Glutamatergic neuron (in vitro differentiated cells): ENCODE measurements around the gene THSD7B. TPM values are rescaled to one million over a fixed set of nuclear protein-coding genes. Genes with fewer than 3 reads are reported as not detected.

ENCODE experiments used
- DNase-seq: peaks from one replicate; pipeline ENCODE4 v3.0.0; 2022
- H3K27ac Mint-ChIP-seq: one replicate; pipeline ENCODE4 v1.8.0; 2020; ENCODE audit warnings: mild to moderate bottlenecking, mixed read lengths, inconsistent platforms; ENCODE audit not compliant: unreplicated experiment
- H3K27me3 Mint-ChIP-seq: one replicate; pipeline ENCODE4 v1.8.0; 2020; ENCODE audit warnings: mild to moderate bottlenecking, moderate library complexity, mixed read lengths, inconsistent platforms; ENCODE audit not compliant: unreplicated experiment
- H3K36me3 Mint-ChIP-seq: one replicate; pipeline ENCODE4 v1.8.0; 2020; ENCODE audit warnings: mild to moderate bottlenecking, mixed read lengths, inconsistent platforms; ENCODE audit not compliant: unreplicated experiment
- H3K4me1 Mint-ChIP-seq: one replicate; pipeline ENCODE4 v1.8.0; 2020; ENCODE audit warnings: mild to moderate bottlenecking, low read depth, mixed read lengths, inconsistent platforms; ENCODE audit not compliant: unreplicated experiment
- H3K4me3 Mint-ChIP-seq: one replicate; pipeline ENCODE4 v1.8.0; 2020; ENCODE audit warnings: mild to moderate bottlenecking, mixed read lengths, inconsistent platforms; ENCODE audit not compliant: unreplicated experiment
- H3K9me3 Mint-ChIP-seq: one replicate; pipeline ENCODE4 v1.8.0; 2020; ENCODE audit warnings: mild to moderate bottlenecking, moderate library complexity, mixed read lengths, inconsistent platforms; ENCODE audit not compliant: unreplicated experiment
- total RNA-seq: library from RNA; stranded (reverse); fragmentation: NEBNext Ultra II Directional; extraction: Animal tissue kit (Norgen Biotek cat#: 25700); gene quantifications from one replicate; pipeline ENCODE4 v1.2.1, GENCODE V29; 2021; ENCODE audit not compliant: unreplicated experiment
- TF ChIP-seq, protein P1 (sequence below): fragments of 200-600 bp; sonication (generic); IDR thresholded peaks from one replicate; pipeline ENCODE4 v1.5.0; 2021; ENCODE audit not compliant: partially characterized antibody, unreplicated experiment

THSD7B gene
- total RNA-seq, 1 donor from 2014 or later, result 182 TPM

DNA sequence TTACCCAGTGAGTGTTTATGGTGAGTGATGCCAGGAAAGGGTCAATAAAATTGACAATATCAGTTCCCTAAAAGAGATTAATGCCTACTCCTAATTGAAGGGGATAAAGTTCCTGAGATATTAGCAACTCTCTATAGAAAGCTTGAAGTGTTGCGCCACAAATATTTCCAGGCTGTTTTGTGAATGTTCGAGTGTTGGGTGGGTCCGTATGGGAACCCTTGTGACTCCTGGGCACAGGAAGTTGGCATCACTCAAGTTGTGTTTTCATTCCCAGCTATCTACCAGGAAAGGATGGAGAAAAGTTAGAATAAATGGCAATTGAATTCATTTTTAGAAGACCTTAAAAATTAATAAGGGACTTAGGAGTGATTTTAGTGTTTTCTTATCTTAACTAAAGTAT lies 472.7 kb downstream of the THSD7B start:
- no peak for DNase-seq
- Mint-ChIP-seq H3K9me3 (no peaks in the 10 kb centered on the region), H3K4me1 (no peaks in the 10 kb centered on the region), H3K27me3 (no peaks in the 10 kb centered on the region), H3K4me3 (no peak overlapping the region), H3K36me3 (no peaks in the 10 kb centered on the region), H3K27ac (no peak overlapping the region)
- TF ChIP-seq, protein P1, sequence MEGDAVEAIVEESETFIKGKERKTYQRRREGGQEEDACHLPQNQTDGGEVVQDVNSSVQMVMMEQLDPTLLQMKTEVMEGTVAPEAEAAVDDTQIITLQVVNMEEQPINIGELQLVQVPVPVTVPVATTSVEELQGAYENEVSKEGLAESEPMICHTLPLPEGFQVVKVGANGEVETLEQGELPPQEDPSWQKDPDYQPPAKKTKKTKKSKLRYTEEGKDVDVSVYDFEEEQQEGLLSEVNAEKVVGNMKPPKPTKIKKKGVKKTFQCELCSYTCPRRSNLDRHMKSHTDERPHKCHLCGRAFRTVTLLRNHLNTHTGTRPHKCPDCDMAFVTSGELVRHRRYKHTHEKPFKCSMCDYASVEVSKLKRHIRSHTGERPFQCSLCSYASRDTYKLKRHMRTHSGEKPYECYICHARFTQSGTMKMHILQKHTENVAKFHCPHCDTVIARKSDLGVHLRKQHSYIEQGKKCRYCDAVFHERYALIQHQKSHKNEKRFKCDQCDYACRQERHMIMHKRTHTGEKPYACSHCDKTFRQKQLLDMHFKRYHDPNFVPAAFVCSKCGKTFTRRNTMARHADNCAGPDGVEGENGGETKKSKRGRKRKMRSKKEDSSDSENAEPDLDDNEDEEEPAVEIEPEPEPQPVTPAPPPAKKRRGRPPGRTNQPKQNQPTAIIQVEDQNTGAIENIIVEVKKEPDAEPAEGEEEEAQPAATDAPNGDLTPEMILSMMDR, result no peak

DNA sequence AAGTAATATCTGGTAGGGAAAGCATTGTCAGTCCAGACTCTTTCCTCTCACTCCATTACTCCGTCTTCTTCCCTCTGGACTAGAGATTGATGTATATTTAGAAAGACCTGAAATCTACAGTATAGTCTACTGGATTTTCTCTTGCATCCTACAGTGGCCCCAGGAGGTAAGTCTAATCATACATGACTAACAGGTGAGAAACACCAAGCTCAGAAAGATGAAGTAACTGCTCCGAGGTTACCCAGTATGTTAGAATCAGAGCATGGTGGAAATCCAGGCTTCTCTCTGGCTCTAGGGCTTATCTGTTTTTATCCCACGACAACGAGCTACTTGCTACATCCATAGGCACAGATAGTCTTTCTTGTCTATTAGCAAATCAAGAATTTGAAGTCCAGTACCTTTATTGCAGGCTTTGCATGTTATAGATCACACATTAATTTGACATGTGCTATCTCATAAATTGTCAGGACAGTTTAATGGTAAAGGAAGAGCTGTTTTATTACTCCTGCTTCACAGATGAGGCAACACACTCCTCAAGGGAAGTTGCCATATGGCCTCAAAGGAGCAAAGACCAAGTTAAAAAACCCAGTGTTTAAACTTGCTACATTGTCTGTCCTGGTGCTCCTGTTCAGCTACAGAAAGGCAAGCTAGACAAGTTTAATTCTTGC lies 484.3 kb downstream of the THSD7B start:
- DNase-seq, result no peak
- Mint-ChIP-seq H3K9me3 (no peaks in the 10 kb centered on the region), H3K4me1 (peaks cover 11% of the 10 kb centered on the region), H3K36me3 (no peaks in the 10 kb centered on the region), H3K27me3 (peaks cover under 1% of the 10 kb centered on the region), H3K4me3 (no peak overlapping the region), H3K27ac (peak overlapping the region; percentile 6)
- TF ChIP-seq, protein P1, result no peak

DNA sequence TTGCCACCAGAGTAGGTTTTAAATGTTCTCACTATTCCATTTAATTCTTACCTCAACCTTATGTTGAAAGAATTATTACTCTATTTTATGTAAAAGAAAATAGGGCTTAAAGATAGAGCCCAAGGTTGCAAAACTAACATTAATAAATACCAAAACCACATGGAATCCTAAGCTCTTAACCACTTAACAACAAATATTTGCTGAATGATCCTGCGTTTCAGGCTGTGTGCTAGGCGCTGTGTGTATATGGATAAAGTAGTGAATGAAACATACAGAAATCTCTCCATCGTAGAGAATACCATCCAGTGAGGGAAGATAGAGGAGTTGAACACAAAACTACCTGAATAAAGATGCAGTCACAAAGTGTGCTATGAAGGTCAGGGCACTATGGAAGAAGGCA lies 485.1 kb downstream of the THSD7B start:
- H3K36me3 Mint-ChIP-seq, result no peaks in the 10 kb centered on the region
- H3K27ac Mint-ChIP-seq, result no peak overlapping the region
- peaks cover 2% of the 10 kb centered on the region for H3K27me3 Mint-ChIP-seq
- no peak for DNase-seq
- TF ChIP-seq, protein P1, result no peak
- H3K9me3 Mint-ChIP-seq, result no peaks in the 10 kb centered on the region
- no peak overlapping the region for H3K4me3 Mint-ChIP-seq
- peaks cover 11% of the 10 kb centered on the region for H3K4me1 Mint-ChIP-seq

DNA sequence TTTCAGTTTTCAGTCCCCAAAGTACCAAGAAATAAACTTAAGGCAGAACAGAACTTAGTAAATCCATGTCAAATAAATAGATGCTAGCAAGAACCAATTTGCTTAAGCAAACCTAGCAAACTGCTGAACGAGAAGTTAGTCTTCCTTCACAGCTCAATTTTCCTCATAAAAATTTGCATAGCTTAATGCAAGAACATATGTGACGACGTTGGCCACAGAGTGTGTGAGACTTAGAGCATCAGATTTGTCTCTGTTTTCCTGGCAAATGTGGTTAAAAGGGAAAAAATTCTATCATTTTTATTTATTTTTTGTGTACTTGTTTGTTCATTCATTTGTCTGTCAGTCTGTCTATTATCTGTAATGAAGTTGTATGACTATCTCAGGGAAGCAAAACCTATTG lies 485.7 kb downstream of the THSD7B start:
- H3K4me1 Mint-ChIP-seq, result peaks cover 11% of the 10 kb centered on the region
- peaks cover 2% of the 10 kb centered on the region for H3K27me3 Mint-ChIP-seq
- H3K4me3 Mint-ChIP-seq, result no peak overlapping the region
- no peaks in the 10 kb centered on the region for H3K36me3 Mint-ChIP-seq
- TF ChIP-seq, protein P1, result no peak
- H3K9me3 Mint-ChIP-seq, result no peaks in the 10 kb centered on the region
- DNase-seq, result no peak
- no peak overlapping the region for H3K27ac Mint-ChIP-seq

DNA sequence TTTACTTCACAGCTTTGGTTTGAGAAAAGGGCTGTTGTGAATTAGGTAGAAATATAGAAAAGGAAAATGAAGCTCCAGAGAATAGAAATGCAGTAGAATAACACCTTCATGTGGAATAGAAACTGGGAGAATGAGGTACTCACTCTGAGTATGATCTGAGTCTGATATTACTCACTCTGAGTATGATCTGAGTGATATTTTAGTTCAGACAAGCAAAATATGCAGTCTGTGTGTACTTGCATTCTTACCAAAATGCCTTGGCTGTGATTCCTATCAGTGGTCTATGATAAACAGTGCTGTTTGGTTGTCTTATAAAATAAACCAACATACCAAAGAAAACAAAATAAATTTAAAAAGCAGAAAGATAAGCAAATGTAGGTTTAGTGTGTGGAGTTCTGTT lies 487.6 kb downstream of the THSD7B start:
- Mint-ChIP-seq H3K27me3 (peaks cover 4% of the 10 kb centered on the region), H3K27ac (no peak overlapping the region), H3K9me3 (peaks cover 4% of the 10 kb centered on the region), H3K4me3 (no peak overlapping the region), H3K4me1 (peaks cover 11% of the 10 kb centered on the region), H3K36me3 (no peaks in the 10 kb centered on the region)
- DNase-seq, result no peak
- TF ChIP-seq, protein P1, result no peak
